PC-9 (cell line): ENCODE results near the gene RCBTB1. TPM values are rescaled to one million over a fixed set of nuclear protein-coding genes. Genes with fewer than 3 reads are reported as not detected.
A peak's percentile ranks its signal among the peaks of the same experiment; 100 is the strongest.
"Not testable (repeated sequence)": the region's sequence is repeated elsewhere in the genome, so short reads cannot be mapped to it uniquely, and the experiment has no call there.

Experiments used
- BruUV-seq: library from RNA; stranded (reverse); fragments of 400-500 nt; replicated peaks from 2 replicates; lab custom pipeline; 2021; lab: Mats Ljungman, UMichigan
- CTCF ChIA-PET: fragments of 300-600 bp; sonication (Branson Sonifier 250); formaldehyde crosslinking; loops from one replicate; lab custom pipeline; 2022; ENCODE audit warnings: antibody characterized with exemption; lab: Charles Lee
- POLR2A ChIA-PET: fragments of 300-600 bp; sonication (Branson Sonifier 250); formaldehyde crosslinking; loops from one replicate; lab custom pipeline; 2022; ENCODE audit warnings: antibody characterized with exemption; ENCODE audit not compliant: unreplicated experiment; lab: Charles Lee
- DNase-seq, 2 experiments: peaks; one replicate each; pipeline versions ENCODE4 v3.0.0 to v3.0.0-alpha.2; 2015 to 2022; ENCODE audit warnings: mixed read lengths in 1 of 2
- H2AFZ ChIP-seq: fragments of 200-600 bp; sonication (generic); 2 replicates; pipeline ENCODE4 v1.8.1; 2017; ENCODE audit warnings: antibody characterized with exemption
- H3F3A ChIP-seq: fragments of 200-600 bp; sonication (generic); 2 replicates; pipeline ENCODE4 v1.8.1; 2017; ENCODE audit warnings: antibody characterized with exemption, mild to moderate bottlenecking, low read depth; ENCODE audit not compliant: insufficient read depth
- H3K27ac ChIP-seq: fragments of 200-600 bp; sonication (generic); 2 replicates; pipeline ENCODE4 v1.6.1; 2016; ENCODE audit warnings: mixed run types
- H3K27me3 ChIP-seq: fragments of 200-600 bp; sonication (generic); 2 replicates; pipeline ENCODE4 v1.6.1; 2016; ENCODE audit warnings: low read depth, mixed run types; ENCODE audit not compliant: insufficient read depth
- H3K36me3 ChIP-seq: fragments of 200-600 bp; sonication (generic); 2 replicates; pipeline ENCODE4 v1.6.1; 2016; ENCODE audit warnings: low read depth, mixed run types
- H3K4me1 ChIP-seq: fragments of 200-600 bp; sonication (generic); replicated peaks from 2 replicates; pipeline ENCODE4 v1.6.1; 2016; ENCODE audit warnings: mixed run types; ENCODE audit not compliant: insufficient read depth
- H3K4me2 ChIP-seq: fragments of 200-600 bp; sonication (generic); 2 replicates; pipeline ENCODE4 v1.6.1; 2017; ENCODE audit warnings: mixed run types
- H3K4me3 ChIP-seq: fragments of 200-600 bp; sonication (generic); 2 replicates; pipeline ENCODE4 v1.6.1; 2016; ENCODE audit warnings: mixed run types
- H3K79me2 ChIP-seq: fragments of 200-600 bp; sonication (generic); 2 replicates; pipeline ENCODE4 v1.6.1; 2017; ENCODE audit warnings: low read depth, mixed run types
- H3K9me2 ChIP-seq: fragments of 200-600 bp; sonication (generic); 2 replicates; pipeline ENCODE4 v1.8.1; 2017; ENCODE audit warnings: mild to moderate bottlenecking; ENCODE audit not compliant: insufficient read depth
- H3K9me3 ChIP-seq: fragments of 200-600 bp; sonication (generic); 2 replicates; pipeline ENCODE4 v1.8.1; 2016; ENCODE audit warnings: low read depth; ENCODE audit not compliant: insufficient read depth
- H4K20me1 ChIP-seq: fragments of 200-600 bp; sonication (generic); 2 replicates; pipeline ENCODE4 v1.8.1; 2017; ENCODE audit not compliant: insufficient read depth
- CTCF ChIP-seq: fragments of 200-600 bp; sonication (generic); conservative IDR thresholded peaks from 2 replicates; pipeline ENCODE4 v1.6.1; 2017; ENCODE audit warnings: mixed run types, antibody characterized with exemption, mild to moderate bottlenecking, moderate library complexity
- EZH2 ChIP-seq: fragments of 200-600 bp; sonication (generic); IDR thresholded peaks from 2 replicates; pipeline ENCODE4 v1.8.0; 2017; ENCODE audit warnings: antibody characterized with exemption, low read depth
- intact Hi-C: fragments of 100-400 bp; cut with micrococcal nuclease; formaldehyde crosslinking; loops from one replicate; pipeline ENCODE4 v1.10.0; 2022; ENCODE audit not compliant: unreplicated experiment
- total RNA-seq: library from RNA; stranded (reverse); gene quantifications from 2 replicates; pipeline ENCODE4 v1.2.3, GENCODE V29; 2021

The RCBTB1 gene
- total RNA-seq, 1 experiment from 2014 or later, result 16.1 TPM

- H3K27ac ChIP-seq, result peak overlapping the region; percentile 64
- H3F3A ChIP-seq, result peaks cover 14% of the 10 kb centered on the region
- H3K4me3 ChIP-seq, result no peak overlapping the region
- no peaks in the 10 kb centered on the region for H3K36me3 ChIP-seq
- H2AFZ ChIP-seq, result no peak overlapping the region
- BruUV-seq, result no TSS peak
- POLR2A ChIA-PET, result interaction anchor here (0.7 kb wide), 1 partner anchor 16 kb away, joined by 4 read pairs; the partner anchor contains the start of gene RCBTB1
- H3K9me3 ChIP-seq, result no peaks in the 10 kb centered on the region
- no peak for TF ChIP-seq CTCF
- no peak for TF ChIP-seq EZH2
- intact Hi-C loops, result loop anchor here (2.0 kb wide), 1 partner anchor 15 kb away; the partner anchor contains the start of gene RCBTB1
- H3K9me2 ChIP-seq, result no peaks in the 10 kb centered on the region
- peak overlapping the region; percentile 56 for H3K4me2 ChIP-seq
- H4K20me1 ChIP-seq, result no peaks in the 10 kb centered on the region
- no peaks in the 10 kb centered on the region for H3K79me2 ChIP-seq
- CTCF ChIA-PET, result no interaction called here
- peaks cover 29% of the 10 kb centered on the region for H3K4me1 ChIP-seq
- DNase-seq, result peak in 1 of 2 experiments; percentile 89
- H3K27me3 ChIP-seq, result no peaks in the 10 kb centered on the region
Measured at GRCh38 chr13:49569993-49570689, 15.2 kb downstream of the RCBTB1 start.

GRCh38 chr13:49567491-49567890, 17.9 kb downstream of the RCBTB1 start:
- no peak overlapping the region for H3K4me2 ChIP-seq
- H4K20me1 ChIP-seq, result no peaks in the 10 kb centered on the region
- intact Hi-C loops, result no loop called here
- no TSS peak for BruUV-seq
- H3K9me3 ChIP-seq, result no peaks in the 10 kb centered on the region
- H3K4me3 ChIP-seq, result no peak overlapping the region
- H3K9me2 ChIP-seq, result no peaks in the 10 kb centered on the region
- TF ChIP-seq EZH2, result no peak
- no peak for TF ChIP-seq CTCF
- H3F3A ChIP-seq, result peaks cover 14% of the 10 kb centered on the region
- peaks cover 29% of the 10 kb centered on the region for H3K4me1 ChIP-seq
- H3K36me3 ChIP-seq, result no peaks in the 10 kb centered on the region
- H2AFZ ChIP-seq, result no peak overlapping the region
- no peak overlapping the region for H3K27ac ChIP-seq
- H3K79me2 ChIP-seq, result no peaks in the 10 kb centered on the region
- H3K27me3 ChIP-seq, result no peaks in the 10 kb centered on the region
- no peak for DNase-seq
- ChIA-PET CTCF (no interaction called here), POLR2A (no interaction called here)

GRCh38 chr13:49566461-49566860, 18.9 kb downstream of the RCBTB1 start:
- TF ChIP-seq CTCF (no peak), EZH2 (no peak)
- no peaks in the 10 kb centered on the region for H4K20me1 ChIP-seq
- no peak overlapping the region for H3K4me3 ChIP-seq
- intact Hi-C loops, result no loop called here
- H3K9me3 ChIP-seq, result no peaks in the 10 kb centered on the region
- POLR2A ChIA-PET, result no interaction called here
- H3K4me2 ChIP-seq, result no peak overlapping the region
- H3F3A ChIP-seq, result peaks cover 14% of the 10 kb centered on the region
- H3K9me2 ChIP-seq, result no peaks in the 10 kb centered on the region
- H3K79me2 ChIP-seq, result no peaks in the 10 kb centered on the region
- H2AFZ ChIP-seq, result no peak overlapping the region
- no peaks in the 10 kb centered on the region for H3K27me3 ChIP-seq
- no peaks in the 10 kb centered on the region for H3K36me3 ChIP-seq
- no TSS peak for BruUV-seq
- H3K27ac ChIP-seq, result no peak overlapping the region
- H3K4me1 ChIP-seq, result peaks cover 26% of the 10 kb centered on the region
- no peak for DNase-seq
- CTCF ChIA-PET, result no interaction called here

GRCh38 chr13:49565461-49565860, 19.9 kb downstream of the RCBTB1 start:
- POLR2A ChIA-PET, result not testable (repeated sequence)

More at GRCh38 chr13:49565461-49565860, 19.9 kb downstream of the RCBTB1 start:
- H3F3A ChIP-seq, H2AFZ ChIP-seq, H3K9me2 ChIP-seq, H3K27me3 ChIP-seq, DNase-seq, H3K79me2 ChIP-seq, BruUV-seq, H3K27ac ChIP-seq, H4K20me1 ChIP-seq, H3K36me3 ChIP-seq, H3K9me3 ChIP-seq, H3K4me2 ChIP-seq, H3K4me3 ChIP-seq, intact Hi-C loops, CTCF ChIA-PET: not testable (repeated sequence)
- H3K4me1 ChIP-seq, result peaks cover 16% of the 10 kb centered on the region
